Activated CD4-positive, alpha-beta T cell treated with anti-CD3 and anti-CD28 coated beads, Interleukin-2, amount 50 U/mL, for 4 hours (primary cell): ENCODE data around the gene OR10P1.
"Not testable (repeated sequence)": the region's sequence is repeated elsewhere in the genome, so short reads cannot be mapped to it uniquely, and the experiment has no call there.

ENCODE experiments used
- DNase-seq, 2 experiments: peaks; one replicate each; pipeline ENCODE4 v3.0.0-alpha.2; 2020

OR10P1 gene

DNA sequence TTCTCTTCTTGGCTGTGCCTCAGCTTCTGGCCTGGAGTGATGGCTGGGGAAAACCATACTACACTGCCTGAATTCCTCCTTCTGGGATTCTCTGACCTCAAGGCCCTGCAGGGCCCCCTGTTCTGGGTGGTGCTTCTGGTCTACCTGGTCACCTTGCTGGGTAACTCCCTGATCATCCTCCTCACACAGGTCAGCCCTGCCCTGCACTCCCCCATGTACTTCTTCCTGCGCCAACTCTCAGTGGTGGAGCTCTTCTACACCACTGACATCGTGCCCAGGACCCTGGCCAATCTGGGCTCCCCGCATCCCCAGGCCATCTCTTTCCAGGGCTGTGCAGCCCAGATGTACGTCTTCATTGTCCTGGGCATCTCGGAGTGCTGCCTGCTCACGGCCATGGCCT lies at the start of gene OR10P1:
TSS of gene OR10P1 (plus strand) at position 40 of the 400 bp plus-strand sequence. CDS start at position 40, 0 bp downstream.
- DNase-seq: no peak

DNA sequence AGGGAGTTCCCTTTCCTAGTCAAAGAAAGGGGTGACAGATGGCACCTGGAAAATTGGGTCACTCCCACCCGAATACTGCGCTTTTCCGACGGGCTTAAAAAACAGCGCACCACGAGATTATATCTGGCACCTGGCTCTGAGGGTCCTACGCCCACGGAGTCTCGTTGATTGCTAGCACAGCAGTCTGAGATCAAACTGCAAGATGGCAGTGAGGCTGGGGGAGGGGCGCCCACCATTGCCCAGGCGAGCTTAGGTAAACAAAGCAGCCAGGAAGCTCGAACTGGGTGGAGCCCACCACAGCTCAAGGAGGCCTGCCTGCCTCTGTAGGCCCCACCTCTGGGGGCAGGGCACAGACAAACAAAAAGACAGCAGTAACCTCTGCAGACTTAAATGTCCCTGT lies 46.5 kb upstream of the OR10P1 start:
- not testable (repeated sequence) for DNase-seq

DNA sequence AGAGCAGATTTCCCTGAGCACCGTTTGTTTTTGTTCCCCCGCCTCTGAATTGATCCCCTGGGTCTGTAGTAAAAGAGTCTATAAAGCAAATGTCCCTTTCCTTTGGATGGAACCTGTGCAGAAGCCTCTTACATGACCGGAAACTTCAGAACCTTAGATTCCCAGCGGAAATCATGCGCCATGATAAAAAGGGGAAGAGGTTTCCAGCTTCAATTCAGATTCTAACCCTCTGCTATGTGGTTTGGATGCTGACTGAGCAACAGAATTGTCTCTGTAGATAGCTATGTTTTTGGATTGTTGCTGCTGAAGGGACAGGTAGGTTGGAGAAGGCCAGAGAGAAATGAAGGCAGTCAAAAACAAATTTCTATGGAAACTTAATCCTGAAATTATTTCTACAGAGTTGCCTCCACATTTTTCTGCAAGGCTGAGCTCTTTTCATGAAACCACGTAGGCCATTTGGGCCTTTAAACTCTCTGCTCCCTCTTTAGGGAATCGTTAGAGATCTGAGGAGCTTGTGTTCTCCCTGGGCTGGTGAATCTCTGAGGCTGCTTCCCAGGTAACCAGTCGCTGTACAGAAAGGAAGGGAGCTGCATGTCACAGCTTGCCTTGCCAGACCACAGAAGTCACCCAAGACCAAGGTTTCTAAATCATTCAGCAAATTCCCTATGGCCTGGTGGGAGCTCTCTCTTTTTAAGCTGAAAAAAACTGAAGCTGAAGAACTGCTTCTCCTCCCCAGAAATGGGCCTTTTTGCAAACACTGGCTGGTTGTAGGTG lies 28.7 kb upstream of the OR10P1 start:
- DNase-seq: no peak

DNA sequence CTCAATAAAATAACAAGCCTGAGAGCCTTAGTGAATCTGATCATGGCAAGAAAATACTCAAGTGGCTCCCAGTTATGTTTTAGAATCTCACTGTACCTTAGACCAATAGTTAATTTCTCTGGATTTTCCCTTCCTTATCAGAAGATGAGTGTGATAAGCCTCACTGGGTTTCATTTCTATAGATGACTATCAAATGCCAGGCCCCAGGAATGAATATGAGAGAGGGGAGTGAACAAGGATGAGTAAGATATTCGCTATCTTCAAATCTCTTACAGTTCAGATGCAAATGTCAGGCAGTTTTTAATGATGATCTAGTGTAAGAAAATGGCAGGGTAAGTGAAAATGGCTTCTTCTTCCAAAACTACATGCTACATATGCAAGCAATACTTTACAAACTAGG lies 26.1 kb upstream of the OR10P1 start:
- no peak for DNase-seq

DNA sequence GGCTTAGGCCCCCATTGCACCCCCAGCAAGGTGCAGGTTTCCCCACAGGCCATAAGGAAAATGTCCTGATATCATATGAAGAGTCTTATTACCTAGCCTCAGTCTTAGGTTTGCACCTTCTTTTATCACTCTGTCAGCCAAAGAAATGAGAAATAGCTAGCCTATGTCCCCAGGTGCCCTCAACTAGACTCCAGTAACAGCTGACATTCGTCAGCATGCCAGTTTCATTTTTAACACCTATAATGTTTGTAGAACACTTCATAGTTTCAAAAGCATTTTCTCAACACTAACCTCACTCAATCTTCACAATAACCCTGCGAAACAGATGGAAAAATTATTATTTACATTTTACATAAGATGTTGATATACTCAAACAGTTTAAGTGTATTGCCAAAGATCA lies 24.0 kb upstream of the OR10P1 start:
- DNase-seq: no peak

GRCh38 chr12:55614764-55615163 lies 21.9 kb upstream of the OR10P1 start:
- DNase-seq: no peak

GRCh38 chr12:55619354-55620138 lies 17.1 kb upstream of the OR10P1 start:
- DNase-seq: peak; percentile 6 to 7

- DNase-seq: no peak
These were observed 12.6 kb upstream of the OR10P1 start for GRCh38 chr12:55624056-55624455.

- DNase-seq: no peak
These were observed 10.5 kb upstream of the OR10P1 start for GRCh38 chr12:55626154-55626553.

DNA sequence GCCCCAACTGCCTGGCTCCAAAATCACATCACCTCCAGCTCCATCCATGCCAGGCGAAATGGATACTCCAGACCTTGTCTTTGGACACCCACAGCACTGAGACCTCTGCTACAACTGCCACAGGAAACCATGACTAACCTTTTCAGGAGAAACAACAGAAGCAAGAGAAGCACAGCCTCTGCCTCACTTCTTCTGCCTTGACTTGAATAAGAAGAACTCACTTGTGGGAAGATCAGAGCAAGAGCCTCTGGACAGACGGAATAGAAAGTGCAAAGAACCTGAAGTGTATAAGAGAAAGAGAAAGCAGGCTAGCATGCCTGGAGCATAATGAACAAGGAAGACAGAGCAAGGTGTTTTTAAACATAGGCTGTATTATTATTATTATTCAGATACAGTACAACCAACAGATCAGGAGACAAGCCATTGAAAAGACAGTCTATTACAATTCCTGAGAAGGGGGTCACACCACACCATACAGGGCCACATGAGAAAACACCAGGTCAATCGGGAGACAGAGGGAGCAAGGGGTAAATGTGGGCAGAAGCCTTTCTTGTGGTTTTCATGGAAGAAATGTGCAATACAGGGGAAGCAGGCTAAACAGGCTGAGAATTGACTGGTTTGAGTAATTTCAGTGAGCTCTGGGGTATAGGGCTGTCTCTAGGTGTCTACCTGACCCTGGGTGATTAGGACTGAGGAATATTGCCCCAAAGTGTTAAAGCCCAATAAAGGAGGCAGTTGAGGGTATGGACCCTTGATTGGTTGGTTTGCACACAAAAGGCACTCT lies 7.4 kb upstream of the OR10P1 start:
- no peak for DNase-seq

GRCh38 chr12:55631056-55631455 lies 5.6 kb upstream of the OR10P1 start:
- DNase-seq: no peak

- no peak for DNase-seq
These were observed 5.0 kb upstream of the OR10P1 start for GRCh38 chr12:55631733-55632132.

GRCh38 chr12:55633151-55633550 lies 3.5 kb upstream of the OR10P1 start:
- no peak for DNase-seq

DNA sequence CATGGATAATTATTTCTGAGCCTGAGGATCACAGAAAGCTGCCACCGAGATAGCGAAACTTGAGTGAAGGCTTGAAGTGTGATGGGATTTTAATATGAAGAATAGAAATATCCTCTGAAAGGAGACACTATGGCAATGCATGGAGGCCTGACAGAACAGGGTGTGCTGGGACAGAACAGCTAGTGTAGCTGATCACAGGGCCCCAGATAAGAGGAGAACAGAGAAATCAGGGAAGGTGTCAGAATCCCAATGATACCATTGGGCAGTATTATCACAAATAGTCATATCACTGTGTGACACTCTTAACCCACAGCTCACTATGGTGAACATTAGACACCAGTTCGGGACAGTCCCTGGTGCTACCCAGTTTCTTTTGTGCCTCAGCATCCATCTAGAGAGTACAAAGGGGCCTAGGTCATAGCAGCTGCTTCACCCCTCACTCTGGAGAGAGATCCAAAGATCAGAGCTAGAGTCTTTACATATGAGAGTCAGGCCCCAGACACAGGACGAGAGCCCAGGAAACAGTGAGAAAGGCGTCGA lies 506 bp upstream of the OR10P1 start:
- no peak for DNase-seq

DNA sequence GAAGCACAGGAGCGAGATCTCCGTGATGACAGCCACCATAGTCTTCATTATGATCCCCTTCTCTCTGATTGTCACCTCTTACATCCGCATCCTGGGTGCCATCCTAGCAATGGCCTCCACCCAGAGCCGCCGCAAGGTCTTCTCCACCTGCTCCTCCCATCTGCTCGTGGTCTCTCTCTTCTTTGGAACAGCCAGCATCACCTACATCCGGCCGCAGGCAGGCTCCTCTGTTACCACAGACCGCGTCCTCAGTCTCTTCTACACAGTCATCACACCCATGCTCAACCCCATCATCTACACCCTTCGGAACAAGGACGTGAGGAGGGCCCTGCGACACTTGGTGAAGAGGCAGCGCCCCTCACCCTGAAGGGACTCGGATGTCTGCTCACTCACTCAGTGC lies 775 bp downstream of the OR10P1 start:
- DNase-seq: peak; percentile 20 to 22

- DNase-seq: no peak
These were observed 4.9 kb downstream of the OR10P1 start for GRCh38 chr12:55641595-55641994.

DNA sequence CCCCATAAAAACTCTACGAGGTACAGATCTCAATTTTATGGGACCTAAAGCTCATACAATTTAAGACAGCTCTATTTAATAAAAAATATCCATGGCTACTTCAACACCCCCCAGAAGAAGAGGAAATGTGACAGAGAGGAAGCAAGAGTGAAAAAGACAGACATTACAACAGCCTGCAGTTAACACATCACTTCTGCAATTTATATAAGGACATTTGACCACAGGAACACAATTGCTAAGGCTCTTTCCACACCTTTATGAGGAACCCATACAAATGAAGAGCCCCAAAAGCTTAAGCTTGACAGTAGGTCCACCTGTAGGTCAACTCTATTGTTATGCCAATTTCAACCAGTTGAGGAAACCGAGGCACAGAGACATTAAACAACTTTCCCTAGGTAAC lies 5.6 kb downstream of the OR10P1 start:
- DNase-seq: no peak

DNA sequence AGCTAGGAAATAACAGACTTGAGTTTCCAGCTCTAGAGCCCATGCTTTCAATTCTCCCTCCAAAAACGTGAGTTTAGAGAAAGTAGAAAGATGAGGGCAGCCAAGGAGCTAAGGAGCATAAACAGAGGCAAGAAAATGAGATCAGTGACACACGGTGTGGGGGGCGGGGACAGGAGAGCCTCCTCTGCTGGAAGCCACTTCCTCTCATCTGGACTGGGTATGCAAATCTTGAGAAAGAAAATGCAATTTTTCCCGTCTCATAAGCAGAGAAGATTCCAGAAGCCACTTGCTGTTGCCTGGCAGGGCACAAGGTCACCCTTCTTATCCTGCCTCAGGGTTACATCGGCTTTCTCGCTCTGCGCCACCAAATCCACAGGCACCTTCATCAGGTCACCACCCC lies 6.0 kb downstream of the OR10P1 start:
- no peak for DNase-seq

GRCh38 chr12:55644591-55644990 lies 7.9 kb downstream of the OR10P1 start:
- DNase-seq: no peak

DNA sequence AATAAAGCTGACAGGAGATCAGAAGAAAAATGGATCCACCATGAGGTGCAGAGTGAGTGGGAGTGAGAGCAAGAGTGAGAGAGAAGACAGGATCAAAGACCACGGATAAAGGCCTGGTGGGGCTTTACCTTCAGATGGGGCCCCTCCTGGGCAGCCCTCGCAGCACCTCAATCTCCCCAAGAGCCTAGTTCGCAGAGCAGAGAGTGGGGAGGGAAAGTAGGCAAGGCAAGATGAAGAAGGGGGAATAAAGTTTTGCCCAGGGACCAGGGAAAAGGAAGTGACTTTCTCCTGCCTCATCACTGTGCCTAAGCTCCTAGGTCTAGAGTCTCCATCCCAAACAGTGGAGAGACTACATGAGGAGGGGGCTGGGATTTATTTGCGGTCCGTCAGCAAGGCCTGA lies 10.3 kb downstream of the OR10P1 start:
- DNase-seq: no peak

GRCh38 chr12:55650620-55651298 lies 14.1 kb downstream of the OR10P1 start:
- DNase-seq: not testable (repeated sequence)

DNA sequence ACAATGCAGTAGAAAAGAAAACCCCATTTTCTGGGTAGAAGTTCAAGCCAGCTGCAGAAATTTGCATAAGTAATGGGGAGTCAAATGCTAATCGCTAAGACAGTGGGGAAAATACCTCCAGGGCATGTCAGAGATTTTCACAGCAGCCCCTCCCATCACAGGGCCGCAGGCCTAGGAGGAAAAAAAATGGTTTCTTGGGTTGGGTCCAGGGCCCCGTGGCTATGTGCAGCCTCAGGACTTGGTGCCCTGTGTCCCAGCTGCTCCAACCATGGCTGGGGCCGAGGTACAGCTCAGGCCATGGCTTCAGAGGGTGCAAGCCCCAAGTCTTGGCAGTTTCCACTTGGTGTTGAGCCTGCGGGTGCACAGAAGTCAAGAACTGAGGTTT lies 14.6 kb downstream of the OR10P1 start:
- no peak for DNase-seq

DNA sequence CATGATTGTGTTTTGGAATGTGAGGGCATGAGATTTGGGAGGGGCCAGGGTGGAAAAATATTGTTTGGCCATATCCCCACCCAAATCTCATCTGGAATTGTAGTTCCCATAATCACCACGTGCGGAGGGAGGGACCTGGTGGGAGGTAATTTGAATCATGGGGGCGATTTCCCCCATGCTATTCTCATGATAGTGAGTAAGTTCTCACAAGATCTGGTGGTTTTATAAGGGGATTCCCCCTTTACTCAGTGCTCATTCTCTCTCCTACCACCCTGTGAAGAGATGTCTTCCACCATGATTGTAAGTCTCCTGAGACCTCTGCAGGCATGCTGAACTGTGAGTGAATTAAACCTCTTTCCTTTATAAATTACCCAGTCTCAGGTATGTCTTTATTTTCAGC lies 15.7 kb downstream of the OR10P1 start:
- no peak for DNase-seq
